NCI-H2081 treated with DMSO at 0.1 percent for 48 hours (cell line): ENCODE results near the gene DBX1.

Experiments used
- DNase-seq: peaks from one replicate; lab custom pipeline; 2025; lab: John Stamatoyannopoulos, UW

The DBX1 gene

DNA sequence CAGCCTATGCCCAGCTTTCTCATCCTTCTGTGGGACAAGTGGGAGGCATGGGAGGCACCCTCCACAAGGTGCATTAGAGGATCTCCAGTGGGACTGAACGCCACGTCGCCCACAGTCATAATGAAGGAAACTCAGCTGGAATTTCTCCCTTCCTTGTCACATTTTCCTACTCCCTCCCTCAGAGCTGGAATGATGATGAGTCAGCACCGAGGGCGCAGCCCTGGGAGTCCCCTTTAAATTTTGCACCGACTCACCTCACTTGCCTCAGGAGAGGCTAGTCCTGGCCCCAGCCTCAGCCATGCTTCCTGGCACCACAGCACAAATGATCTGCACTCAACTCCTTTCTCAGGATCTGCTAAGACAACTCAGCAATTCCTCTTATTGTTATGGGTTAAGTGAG, 34.3 kb downstream of the DBX1 start:
- no peak for DNase-seq

- no peak for DNase-seq
Observed at GRCh38 chr11:20122131-20122530, 38.1 kb downstream of the DBX1 start.

DNA sequence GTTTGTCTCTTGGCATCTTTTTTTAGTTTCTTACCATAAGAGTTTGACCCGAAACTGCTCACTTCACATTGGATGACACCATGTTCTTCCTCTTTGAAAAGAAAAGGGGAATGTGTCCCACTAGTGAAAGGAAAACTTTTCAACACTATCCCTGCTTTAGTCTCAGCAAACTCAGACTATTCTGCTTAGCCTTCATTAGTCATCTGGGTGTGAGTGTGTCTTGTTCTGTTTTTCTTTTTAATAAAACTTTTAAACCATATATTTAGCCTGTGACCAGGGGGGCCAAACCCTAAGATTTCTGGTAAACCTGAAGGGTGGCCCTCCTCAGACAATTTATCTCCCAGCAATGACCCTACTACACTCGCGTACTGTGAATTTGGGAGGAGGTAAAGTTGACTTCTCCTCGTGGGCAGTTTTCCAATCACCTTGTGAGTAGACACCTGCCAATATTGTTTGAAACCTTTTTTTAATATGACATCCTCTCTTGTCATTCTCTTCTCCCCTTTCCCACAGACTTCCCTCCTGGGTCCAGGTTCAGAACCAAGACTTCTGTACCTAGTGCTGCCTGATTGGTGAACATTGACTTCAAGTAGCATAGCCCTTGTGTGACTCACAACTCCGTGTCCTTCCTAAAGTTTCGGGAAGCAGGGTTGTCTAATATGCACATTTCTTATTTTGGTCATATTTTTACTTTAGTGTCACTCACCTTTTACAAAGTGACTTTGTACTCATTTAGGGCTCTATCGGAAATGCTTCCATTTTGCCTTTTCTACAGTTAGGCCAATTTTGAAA, 39.9 kb downstream of the DBX1 start:
- DNase-seq, result no peak

- no peak for DNase-seq
Observed at GRCh38 chr11:20119315-20119714, 41.0 kb downstream of the DBX1 start.

GRCh38 chr11:20118209-20118608, 42.1 kb downstream of the DBX1 start:
- DNase-seq, result no peak

- DNase-seq, result no peak
Observed at GRCh38 chr11:20117291-20117690, 43.0 kb downstream of the DBX1 start.

- DNase-seq, result no peak
Observed at GRCh38 chr11:20116825-20117224, 43.5 kb downstream of the DBX1 start.

DNA sequence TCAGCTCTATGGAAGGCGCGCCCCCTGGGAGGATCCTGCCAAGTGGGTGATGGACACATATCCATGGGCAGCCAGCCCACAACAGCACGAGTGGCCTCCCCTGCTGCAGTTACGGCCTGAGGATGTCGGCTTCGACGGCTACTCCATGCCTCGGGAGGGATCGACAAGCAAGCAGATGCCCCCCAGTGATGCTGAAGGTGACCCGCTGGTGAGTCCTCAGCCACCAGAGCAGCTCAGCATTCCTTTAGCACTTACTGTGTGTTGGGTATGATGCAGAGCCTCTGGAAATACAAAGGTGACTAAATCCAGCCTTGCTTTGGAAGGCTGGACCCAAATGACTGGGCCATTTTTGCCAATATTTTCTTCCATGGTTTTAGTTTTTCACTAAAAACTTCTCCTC, 45.7 kb downstream of the DBX1 start:
- DNase-seq, result no peak

DNA sequence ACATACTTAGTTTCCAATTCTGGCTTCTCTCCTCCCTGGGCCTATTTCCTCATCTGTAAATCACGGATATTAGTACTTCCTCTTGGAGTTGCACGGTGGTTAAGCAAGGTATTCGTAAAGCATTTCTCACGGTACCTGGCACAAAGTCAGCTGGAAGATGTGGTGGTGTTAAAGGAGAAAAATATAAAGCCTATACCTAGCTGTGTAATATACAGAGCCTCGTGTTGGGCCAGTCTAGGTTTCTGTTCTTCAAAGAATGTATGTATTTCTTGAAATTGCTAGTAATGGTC, 47.2 kb downstream of the DBX1 start:
- DNase-seq, result no peak

- no peak for DNase-seq
Observed at GRCh38 chr11:20112291-20113148, 47.8 kb downstream of the DBX1 start.

DNA sequence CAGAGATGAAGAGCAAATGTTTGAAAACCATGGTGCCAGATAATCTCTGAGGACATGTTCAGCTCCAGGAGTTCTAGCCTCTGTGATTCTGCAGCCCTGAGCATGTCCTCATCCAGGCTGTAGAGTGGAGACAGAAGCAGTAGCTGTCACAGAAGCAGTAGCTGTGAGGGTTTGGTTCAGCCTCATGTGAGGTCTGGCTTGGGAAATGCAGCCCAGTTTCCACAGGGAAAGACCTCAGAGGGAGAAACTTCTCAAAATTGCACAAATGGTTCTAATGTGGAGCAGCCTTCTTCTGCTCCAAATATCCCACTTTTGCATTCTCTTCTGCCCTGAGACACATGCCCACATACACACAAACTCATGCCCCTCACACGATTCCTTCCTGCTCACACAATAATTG, 48.4 kb downstream of the DBX1 start:
- DNase-seq, result no peak

DNA sequence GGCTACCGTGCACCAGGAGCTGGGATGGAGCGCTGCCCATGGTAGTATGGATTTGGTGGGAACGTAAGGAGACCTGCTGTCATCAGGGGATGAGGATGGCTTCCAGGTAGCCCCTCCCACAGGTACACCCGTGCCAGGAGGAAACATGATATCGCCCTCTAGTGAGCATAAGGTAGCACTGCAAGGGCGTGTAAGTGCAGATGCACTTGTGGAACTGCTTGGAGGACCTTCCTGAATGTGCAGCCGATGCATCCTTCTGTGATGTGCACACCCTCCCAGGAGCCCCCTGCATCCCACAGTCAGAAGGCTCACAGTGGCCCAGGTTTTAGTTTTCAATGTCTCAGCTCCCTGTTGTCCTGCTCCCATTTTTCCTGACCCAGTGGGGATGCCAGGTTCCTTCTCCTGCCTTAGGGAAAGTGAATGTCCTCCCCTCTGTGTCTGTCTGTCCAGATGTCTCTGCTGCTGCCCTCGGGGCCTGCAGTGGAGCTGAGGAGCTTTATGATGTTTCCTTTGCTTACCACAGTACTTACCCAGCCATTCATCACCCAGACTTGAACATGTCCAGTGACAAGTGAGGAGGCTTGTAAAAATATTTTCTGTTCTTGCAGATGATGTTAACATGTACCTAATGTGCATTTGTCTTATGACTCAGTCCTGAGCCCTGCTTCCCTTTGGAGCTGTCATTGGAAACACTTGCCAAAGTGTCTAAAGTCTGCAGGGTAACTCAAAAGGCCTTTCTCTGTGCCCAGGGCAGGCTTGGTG, 49.2 kb downstream of the DBX1 start:
- DNase-seq, result peak; percentile 46

DNA sequence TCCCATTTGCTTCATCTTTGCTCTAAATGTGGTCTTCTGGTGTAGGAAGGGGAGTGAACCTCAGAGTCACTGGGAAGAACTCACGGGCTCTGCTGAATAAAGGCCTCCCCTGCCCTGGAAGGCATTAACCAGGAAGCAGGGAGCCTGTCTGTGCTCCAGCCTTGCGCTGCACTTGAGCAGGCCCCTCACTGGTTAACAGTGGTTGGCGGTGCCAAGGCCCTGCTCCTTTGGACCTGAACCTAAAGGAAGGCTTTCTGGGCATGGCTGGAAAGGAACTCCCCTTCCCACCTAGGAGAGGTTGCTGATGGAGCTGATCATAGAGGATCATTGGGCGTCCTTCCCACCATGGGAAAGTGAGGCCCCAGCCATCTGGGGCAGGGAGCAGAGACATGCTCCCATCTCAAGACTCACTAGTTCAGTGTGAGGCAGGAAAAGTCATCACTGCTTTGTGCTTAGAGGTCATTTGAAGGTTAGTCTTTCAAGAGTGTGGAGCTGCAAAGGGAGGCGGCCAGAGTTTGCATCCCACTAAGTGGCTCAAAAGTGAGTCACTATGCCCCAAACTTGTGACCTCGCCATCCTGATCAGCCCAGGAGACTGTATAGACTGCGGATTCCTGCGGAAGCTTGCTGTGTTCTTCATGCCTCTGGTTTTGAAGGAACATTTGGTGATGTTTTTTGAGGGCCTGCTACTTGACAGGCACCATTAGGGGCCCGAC, 50.4 kb downstream of the DBX1 start:
- DNase-seq, result no peak
